Lung (tissue), 12 donors: ENCODE measurements around the gene HCN2. TPM values are rescaled to one million over a fixed set of nuclear protein-coding genes. Genes with fewer than 3 reads are reported as not detected.
"Not testable (repeated sequence)": the region's sequence is repeated elsewhere in the genome, so short reads cannot be mapped to it uniquely, and the experiment has no call there.

Experiments used
- ATAC-seq: fragments of 200-7000 bp; cut with Tn5 transposase; one replicate; pipeline ENCODE4 v1.9.1; 2020; ENCODE audit warnings: moderate number of reproducible peaks; ENCODE audit not compliant: insufficient read depth, low FRiP score
- DNase-seq, 3 donors: peaks; one replicate each; pipeline ENCODE4 v3.0.0-alpha.2; 2013 to 2017
- H3K27ac ChIP-seq, 2 donors: one replicate each; pipeline ENCODE4 v1.5.1; 2013; ENCODE audit warnings: mild to moderate bottlenecking in 2 of 2, moderate library complexity in 2 of 2, control low read depth in 1 of 2, inconsistent platforms in 1 of 2, low read depth in 1 of 2, low read length in 1 of 2
- H3K27me3 ChIP-seq, 3 donors: one replicate each; pipeline ENCODE4 v1.5.1; 2013; ENCODE audit warnings: low read length in 2 of 3; ENCODE audit not compliant: control insufficient read depth in 3 of 3, insufficient read depth in 3 of 3
- H3K36me3 ChIP-seq, 4 donors: one replicate each; pipeline ENCODE4 v1.5.1; 2013; ENCODE audit warnings: low read length in 4 of 4, mild to moderate bottlenecking in 1 of 4, moderate library complexity in 1 of 4; ENCODE audit not compliant: control insufficient read depth in 4 of 4, insufficient read depth in 4 of 4
- H3K4me1 ChIP-seq, 5 donors: one replicate each; pipeline ENCODE4 v1.5.1; 2013; ENCODE audit warnings: low read length in 5 of 5, mild to moderate bottlenecking in 2 of 5, moderate library complexity in 1 of 5; ENCODE audit not compliant: control insufficient read depth in 5 of 5, insufficient read depth in 5 of 5
- H3K4me3 ChIP-seq: one replicate; pipeline ENCODE4 v1.5.1; 2013; ENCODE audit warnings: mild to moderate bottlenecking, control low read depth, moderate library complexity
- H3K9ac ChIP-seq, 2 donors: one replicate each; pipeline ENCODE4 v1.5.1; 2013; ENCODE audit warnings: low read length in 2 of 2, control low read depth in 1 of 2; ENCODE audit not compliant: insufficient read depth in 1 of 2
- H3K9me3 ChIP-seq, 4 donors: one replicate each; pipeline ENCODE4 v1.5.1; 2013; ENCODE audit warnings: low read length in 3 of 4, mild to moderate bottlenecking in 1 of 4, moderate library complexity in 1 of 4; ENCODE audit not compliant: control insufficient read depth in 4 of 4, insufficient read depth in 3 of 4
- CTCF ChIP-seq: IDR thresholded peaks from 2 replicates; pipeline ENCODE4 v1.5.1; 2012; ENCODE audit warnings: mild to moderate bottlenecking; ENCODE audit errors: control extremely low read depth, extremely low read depth
- WGBS, 2 donors: extraction: QIAGEN DNeasy Blood & Tissue Kit; methylation state at CpG; one replicate each; pipeline ENCODE4 v1.1.7; 2013; 5-methylcytosine and 5-hydroxymethylcytosine counted together
- polyA plus RNA-seq, 2 donors: library from polyadenylated mRNA; stranded (reverse); fragments of 200-250 nt; gene quantifications; one replicate each; pipeline ENCODE4 v1.2.1, GENCODE V29; 2013
- total RNA-seq, 2 donors: library from RNA; depleted of rRNA in 1 of 2; stranded (reverse); fragments of >200 nt in 1 of 2; gene quantifications; one replicate each; pipeline ENCODE4 v1.2.1, GENCODE V29; 2014 to 2021
- donor health status: control.
- donor health status: control.
- donor health status: Bipolar disorder and iron deficiency.
- donor health status: healthy.
- donor health status: DM: yes; HTN: yes; CAD: no.

HCN2 gene
- total and polyA plus RNA-seq, 4 donors = 0.04 to 0.37 (median 0.16) TPM

DNA sequence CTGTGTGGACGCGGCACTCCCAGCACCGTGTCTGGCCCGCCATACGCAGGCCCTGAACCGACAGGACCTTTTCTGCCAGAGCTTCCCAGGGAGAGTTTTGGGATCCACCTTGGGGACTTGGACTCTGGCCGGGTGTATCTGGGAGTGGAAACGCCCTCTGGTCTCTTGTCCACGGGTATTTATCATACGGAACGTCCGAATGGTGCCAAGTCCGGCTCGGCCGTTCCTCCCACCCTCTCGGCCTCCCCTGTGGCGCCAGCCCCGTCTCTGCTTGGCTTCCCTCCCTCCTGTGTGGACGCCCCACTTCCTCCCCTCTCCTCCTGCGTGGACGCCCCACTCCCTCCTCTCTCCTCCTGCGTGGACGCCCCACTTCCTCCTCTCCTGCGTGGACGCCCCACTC lies 12.1 kb downstream of the HCN2 start:
- H3K36me3 ChIP-seq = no peaks in the 10 kb centered on the region
- 68 to 88% methylated on average over 25 of the region's 25 CpGs for WGBS, 2 donors
- DNase-seq = no peak
- H3K27ac ChIP-seq = no peak overlapping the region
- ATAC-seq = no peak
- H3K9ac ChIP-seq = no peak overlapping the region
- no peak for TF ChIP-seq CTCF
- H3K27me3 ChIP-seq = no peaks in the 10 kb centered on the region
- H3K4me1 ChIP-seq = no peaks in the 10 kb centered on the region
- no peak overlapping the region for H3K4me3 ChIP-seq
- no peaks in the 10 kb centered on the region for H3K9me3 ChIP-seq

- no peaks in the 10 kb centered on the region for H3K27me3 ChIP-seq
- no peaks in the 10 kb centered on the region for H3K9me3 ChIP-seq
- 76 to 81% methylated on average over 35 of the region's 35 CpGs for WGBS, 2 donors
- H3K4me3 ChIP-seq = no peak overlapping the region
- H3K27ac ChIP-seq = no peak overlapping the region
- H3K9ac ChIP-seq = no peak overlapping the region
- no peaks in the 10 kb centered on the region for H3K36me3 ChIP-seq
- ATAC-seq = no peak
- TF ChIP-seq CTCF = no peak
- peaks cover 0 to 3% (median 0%) of the 10 kb centered on the region in 5 donors for H3K4me1 ChIP-seq
- DNase-seq = no peak
These were observed 13.0 kb downstream of the HCN2 start for GRCh38 chr19:602391-603301.

DNA sequence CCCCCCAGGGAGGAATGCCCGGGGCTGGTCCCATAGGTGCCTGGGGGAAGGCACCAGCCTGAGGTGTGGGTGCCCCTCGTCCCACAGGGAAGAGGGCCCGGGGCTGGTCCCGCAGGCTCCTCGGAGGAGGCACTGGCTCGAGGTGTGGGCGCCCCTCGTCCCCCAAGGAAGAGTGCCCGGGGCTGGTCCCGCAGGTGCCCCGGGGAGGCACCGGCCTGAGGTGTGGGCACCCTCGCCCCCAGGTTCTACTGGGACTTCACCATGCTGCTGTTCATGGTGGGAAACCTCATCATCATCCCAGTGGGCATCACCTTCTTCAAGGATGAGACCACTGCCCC lies 13.6 kb downstream of the HCN2 start:
- H3K9me3 ChIP-seq, H3K4me1 ChIP-seq, H3K4me3 ChIP-seq, H3K9ac ChIP-seq, DNase-seq, H3K36me3 ChIP-seq, H3K27me3 ChIP-seq, ATAC-seq, H3K27ac ChIP-seq: not testable (repeated sequence)
- WGBS, 2 donors = 90 to 93% methylated on average over 13 of the region's 13 CpGs

DNA sequence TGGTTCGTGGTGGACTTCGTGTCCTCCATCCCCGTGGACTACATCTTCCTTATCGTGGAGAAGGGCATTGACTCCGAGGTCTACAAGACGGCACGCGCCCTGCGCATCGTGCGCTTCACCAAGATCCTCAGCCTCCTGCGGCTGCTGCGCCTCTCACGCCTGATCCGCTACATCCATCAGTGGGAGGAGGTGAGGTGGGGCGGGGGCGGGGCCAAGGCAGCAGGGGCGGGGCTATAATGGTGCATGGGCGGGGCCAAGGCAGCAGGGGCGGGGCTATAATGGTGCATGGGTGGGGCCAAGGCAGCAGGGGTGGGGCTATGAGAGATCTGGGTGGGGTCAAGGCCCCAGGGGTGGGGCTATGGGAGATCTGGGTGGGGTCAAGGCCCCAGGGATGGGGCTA lies 14.1 kb downstream of the HCN2 start:
- H3K27me3 ChIP-seq, ATAC-seq, H3K9me3 ChIP-seq, H3K4me1 ChIP-seq, H3K9ac ChIP-seq, DNase-seq, H3K27ac ChIP-seq, H3K4me3 ChIP-seq, H3K36me3 ChIP-seq: not testable (repeated sequence)
- 93 to 94% methylated on average over 19 to 20 of the region's 20 CpGs for WGBS, 2 donors
